ENCODE results near the gene STARD9.
"Not testable (repeated sequence)": the region's sequence is repeated elsewhere in the genome, so short reads cannot be mapped to it uniquely, and the experiment has no call there.

The STARD9 gene

DNA sequence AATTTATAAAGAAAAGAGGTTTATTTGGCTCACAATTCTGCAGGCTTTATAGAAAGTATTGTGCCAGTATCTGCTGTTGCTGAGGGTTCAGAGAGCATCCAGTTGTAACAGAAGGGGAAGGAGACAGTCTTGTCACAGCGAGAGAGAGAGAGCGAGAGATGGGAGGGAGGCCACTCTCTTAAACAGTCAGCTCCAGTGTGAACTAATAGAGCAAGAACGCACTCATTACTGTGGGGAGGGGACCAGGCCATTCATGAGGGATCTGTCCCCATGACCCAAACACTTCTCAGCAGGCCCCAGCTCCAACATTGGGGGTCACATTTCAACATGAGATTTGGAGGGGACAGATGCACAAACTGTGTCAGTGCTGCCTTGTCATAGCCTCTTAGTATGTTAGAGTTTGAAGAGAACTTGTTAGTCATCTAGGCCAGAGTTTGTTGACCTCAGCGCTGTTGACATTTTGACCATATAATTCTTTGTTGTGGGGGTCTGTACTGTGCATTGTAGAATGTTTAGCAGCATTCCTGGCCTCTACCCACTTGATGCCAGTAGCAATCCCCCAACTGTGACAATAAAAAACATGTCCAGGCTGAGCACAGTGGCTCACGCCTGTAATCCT is 15.3 kb downstream of the STARD9 start:
- no peak for DNase-seq

DNA sequence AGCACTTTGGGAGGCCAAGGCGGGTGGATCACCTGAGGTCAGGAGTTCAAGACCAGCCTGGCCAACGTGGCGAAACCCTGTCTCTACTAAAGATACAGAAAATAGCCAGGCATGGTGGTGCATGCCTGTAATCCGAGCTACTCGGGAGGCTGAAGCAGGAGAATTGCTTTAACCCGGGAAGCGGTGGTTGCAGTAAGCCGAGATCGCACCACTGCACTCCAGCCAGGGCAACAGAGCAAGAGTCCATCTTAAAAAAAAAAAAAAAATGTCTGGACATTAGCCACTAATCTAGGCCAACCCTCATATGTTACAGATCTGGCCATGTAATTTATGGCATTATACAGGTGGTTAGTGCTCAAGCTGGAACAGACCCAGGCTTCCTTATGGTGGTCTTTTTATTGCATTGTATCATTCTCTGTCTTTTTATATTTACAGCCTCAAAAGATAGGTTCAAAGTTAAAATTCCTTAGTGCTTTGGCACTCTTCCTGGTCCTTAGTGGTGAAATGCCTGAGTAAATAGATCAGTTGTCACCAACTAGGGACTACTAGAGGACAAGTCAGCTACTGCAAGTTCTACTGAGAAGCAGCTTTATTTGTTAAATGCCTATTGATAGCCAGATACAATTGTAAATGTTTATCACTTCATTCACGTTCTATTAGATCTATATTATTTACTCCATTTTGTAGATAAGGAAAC is 16.0 kb downstream of the STARD9 start:
- no peak for DNase-seq

DNA sequence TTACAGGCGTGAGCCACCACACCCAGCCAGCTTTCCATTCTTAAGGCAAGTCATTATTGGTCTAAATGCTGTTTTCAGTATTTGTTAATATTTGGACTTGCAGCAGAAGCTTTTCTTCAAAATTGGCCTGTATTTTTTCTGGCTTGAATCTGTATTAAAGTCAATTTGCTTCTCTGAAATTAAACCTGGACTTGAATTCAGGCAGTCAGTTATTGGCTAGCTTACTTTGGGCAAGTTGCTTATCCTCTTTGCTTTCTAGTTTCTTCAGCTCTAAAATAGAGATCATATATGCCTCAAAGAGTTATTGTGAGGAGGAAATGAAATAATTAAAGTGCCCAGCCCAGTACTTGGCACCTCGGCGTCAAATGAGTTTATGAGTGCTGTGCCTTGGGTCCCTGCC is 17.3 kb downstream of the STARD9 start:
- DNase-seq: no peak

DNA sequence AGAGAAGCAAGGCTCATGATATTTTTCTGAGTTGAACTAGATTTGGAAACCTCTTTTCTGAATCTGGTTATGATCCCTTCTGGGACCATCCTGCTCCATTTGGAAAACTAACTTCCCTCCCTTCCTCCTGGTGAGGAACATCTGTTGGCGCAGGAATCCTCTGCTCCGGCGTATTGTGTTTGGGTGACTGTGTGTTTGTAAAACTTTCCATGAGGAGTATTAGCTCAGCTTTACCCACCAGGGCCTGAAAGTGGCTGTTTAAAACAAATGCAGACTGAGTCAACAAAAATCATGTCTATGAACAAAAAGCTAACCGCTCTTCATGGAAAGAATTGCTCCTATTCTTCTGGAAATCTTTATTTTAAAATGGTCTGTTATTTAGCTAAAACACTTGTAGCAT is 17.7 kb downstream of the STARD9 start:
- no peak for DNase-seq

DNA sequence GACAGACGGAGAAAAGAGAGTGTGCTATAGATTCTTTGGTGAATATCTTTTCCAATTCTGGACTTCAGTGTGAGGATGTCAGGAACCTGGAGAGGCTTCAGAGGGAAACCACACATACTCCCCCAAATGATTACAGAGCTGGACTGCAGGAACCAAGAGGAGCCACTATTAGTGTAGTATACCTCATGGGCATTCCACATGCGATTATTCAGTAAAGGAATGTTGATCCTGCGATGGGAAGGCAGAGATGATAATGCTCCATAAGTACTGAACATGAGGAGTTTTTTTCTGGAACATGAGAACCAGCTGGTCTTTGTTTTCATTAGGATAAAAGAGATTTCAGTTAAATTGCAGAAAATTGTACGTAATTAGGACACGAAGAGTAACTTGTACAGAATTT is 18.7 kb downstream of the STARD9 start:
- no peak for DNase-seq

DNA sequence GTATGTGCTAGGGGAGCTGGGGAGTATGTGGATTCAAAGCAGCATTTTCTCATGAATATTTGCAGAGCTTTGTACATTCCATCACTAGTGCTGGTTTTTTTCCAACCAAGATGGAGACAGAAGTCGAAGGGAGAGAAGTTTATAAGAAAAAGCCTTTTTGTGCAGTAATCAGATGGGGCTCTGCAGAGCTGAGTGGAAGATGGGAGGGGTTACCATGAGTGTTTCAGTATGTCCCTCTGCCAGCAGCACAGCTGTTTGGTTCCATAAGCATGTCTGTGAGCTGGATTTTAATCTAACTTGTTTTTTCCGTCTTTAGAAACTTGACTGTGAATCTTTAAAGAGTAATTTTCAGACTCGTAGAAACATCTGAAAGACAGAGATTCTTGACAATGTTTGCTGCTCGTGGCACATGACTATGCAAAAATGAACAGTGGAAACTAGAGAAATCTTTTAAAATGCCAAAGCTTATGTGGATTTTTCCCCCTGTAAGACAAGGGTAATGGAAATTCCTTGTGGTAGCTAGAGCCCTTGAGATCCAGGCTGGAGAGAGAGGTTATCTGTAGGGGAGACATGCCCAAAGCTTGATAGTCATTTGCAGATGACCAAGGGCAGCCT is 20.3 kb downstream of the STARD9 start:
- DNase-seq: no peak

DNA sequence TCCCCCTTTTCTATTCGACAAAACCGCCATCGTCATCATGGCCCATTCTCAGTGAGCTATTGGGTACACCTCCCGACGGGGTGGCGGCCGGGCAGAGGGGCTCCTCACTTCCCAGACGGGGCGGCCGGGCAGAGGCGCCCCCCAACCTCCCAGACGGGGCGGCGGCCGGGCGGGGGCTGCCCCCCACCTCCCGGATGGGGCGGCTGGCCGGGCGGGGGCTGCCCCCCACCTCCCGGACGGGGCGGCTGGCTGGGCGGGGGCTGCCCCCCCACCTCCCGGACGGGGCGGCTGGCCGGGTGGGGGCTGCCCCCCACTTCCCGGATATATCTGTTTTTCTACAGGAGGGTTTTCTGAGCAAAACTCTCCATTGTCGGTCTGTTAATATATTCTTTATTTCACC is 25.9 kb downstream of the STARD9 start:
- DNase-seq: not testable (repeated sequence)

DNA sequence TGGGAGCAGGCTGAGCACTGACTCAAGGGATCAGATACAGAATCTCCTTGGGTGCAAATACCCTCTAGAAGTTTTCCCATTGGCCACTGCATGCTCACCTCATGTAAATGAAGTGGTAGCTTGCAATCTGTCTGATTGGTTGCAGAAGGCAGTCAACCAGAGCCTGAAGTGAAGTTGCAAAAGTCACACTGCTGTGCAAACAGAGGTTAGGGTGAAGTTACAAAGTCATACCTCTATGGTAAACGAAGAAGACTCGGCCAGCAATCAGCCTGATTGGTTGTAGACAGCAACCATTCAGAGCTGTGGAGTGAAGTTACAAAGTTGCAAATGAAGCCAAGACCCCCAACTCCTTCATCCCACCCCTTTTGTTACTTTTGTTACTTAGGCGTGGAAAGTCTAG is 27.1 kb downstream of the STARD9 start:
- no peak for DNase-seq

DNA sequence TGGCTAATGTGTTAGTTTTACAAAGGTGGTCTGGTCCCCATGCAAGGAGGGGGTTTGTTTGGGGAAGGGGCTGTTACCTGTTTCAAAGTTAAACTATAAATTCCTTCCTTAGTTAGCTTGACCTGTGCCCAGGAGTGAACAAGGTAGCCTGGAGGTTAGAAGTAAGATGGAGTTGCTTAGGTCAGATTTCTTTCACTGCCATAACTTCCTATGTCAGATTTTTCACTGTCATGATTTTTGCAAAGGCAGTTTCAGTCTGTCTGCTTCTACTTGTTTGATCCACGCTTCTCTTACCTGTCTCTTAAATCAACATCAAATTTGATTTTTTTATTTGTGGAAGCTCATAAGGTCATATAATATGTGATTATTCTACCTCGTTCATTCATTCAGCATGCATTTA is 28.6 kb downstream of the STARD9 start:
- DNase-seq: no peak

DNA sequence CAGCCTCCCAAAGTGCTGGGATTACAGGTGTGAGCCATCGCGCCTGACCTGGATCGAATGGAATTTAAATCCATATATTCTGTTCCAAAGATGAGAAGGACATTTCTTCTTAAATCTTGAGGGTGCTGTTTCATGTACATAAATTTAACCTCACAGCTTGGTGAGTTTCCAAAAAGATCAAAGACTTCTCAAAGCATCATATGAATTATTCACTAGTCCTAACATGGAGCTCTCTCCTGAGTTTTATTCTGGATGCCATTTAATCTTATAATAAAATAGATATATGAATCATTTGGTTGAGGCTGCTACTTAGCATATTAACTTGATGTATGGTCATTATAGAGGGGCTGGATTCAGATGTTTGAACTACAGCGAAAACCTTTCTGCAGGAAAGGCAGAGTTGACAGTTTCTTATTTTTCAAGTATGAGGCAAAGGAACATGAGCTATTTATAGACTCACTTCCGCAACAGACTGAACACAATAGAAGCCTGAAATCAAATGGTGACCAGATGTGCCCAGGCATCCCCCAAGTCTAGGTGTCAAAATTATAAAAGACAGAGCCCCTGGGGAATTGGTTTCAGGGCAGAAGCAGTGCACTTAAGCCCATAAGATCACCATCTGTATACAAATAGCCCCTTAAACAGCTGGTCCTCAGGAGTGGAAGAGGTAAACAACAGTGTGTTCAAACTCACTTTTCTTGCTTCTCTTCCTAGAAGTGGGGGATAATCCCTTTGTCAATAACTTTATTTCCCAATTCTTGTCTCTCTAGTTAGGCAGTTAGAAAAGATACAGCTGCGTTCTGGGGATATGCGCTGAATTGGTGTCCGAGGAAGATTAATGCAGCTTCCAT is 29.7 kb downstream of the STARD9 start:
- no peak for DNase-seq

DNA sequence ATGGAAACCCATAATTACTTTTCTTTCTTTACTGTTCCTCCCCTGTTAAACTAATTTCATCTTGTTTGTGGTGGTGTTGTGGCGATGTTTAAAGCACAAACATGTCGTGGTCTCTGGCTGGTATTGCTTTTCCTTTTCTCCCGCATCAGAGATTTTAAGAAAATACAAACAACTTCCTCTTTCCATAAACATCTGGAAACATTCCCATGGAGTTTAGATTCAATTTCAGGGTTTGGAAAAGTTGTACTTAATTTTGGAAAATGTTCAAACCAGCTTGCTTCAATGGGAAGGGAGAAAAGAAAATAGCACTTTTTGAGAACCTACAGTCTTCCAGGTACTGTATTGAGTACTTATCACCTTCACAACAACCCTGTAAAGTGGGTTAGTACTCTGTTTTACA is 30.4 kb downstream of the STARD9 start:
- DNase-seq: no peak

DNA sequence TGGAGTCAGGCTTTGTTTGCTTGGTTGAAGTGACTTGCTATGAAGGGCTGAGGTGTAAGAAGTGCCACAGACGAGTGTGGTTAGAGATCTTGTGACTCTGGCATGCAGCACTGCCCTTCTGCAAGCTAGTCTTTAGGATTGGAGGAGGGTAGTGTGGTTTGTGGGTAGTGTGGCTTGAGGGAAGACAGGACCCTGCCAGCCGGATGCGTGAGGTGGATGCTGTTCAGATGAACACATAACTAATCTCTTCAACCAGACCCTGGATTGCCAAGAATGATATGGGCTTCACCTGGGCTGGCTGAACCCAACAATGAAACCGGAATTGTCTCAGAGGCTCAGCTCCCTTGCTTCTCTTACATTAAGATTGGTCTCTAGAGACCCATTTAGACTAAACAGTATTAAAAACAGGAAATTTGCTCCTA is 32.7 kb downstream of the STARD9 start:
- DNase-seq: no peak

DNA sequence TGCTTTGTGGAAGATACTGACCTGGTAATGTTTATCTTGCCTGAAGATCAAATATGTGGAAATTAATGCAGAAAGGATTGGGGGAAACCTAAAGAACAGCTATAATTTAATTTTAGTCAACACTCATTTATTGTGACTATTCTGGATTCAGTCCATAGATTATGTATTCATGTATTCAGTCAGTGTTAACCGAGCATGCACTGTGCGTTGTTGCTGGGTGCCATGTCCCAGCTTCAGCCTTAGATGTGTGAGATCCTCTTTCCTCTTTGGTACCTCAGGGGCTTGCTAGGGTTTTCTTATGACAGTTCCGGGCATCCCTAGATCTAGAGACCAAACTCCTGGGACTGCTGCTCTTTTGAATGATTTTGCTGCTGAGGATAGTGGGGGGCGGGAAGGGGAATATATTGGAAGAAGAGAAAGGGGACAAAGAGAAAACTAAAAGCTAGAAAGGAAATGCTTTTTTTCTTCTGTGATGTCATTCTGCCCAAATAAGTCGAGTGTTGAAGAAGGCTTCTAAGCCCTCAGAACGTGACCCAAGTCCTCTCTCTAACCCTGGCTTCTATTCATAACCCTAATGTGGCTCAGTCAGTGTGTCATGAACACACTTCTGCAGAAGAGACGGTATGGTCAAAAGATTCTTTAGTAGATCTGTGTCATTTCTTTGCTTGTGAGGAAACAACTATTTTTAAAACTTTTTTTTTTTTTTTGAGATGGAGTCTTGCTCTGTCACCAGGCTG is 33.5 kb downstream of the STARD9 start:
- no peak for DNase-seq

DNA sequence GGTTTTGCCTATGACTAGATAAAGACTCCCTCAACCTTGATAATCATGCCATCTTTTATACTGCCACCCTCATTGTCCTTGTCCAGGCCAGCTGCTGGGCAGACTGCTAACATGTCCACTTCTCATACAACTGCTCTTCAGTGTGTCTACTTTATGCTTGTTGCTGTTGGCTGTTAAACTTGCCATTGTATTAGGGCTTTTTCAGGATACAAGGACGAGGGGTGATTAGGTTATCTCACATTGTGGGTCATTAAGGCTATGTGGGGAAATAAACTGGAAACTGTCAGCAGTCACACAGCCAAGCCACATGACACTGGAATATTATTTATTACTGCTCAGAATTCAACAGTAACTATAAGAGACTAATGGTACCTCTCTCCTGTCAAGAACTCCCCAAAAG is 36.1 kb downstream of the STARD9 start:
- no peak for DNase-seq

DNA sequence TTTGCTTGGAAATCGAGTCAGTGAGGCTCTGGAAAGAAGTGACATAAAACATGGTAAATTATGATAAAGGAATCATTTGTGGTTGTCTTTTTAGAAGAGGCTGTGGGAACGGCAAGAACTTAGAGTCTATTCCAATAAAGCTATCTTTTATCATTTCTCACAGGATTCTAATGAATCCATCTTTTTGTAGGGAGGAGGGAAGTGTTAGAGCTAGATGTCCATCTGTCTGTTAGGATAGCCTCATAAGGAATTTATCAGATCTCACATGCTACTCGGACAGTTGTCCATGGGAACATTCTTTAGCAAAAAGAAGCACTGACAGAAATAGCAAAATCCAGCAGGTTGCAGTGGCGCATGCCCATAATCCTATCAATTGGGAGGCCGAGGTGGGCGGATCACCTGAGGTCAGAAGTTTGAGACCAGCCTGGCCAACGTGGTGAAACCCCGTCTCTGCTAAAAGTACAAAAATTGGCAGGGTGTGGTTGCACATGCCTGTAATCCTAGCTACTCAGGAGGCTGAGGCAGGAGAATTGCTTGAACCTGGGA is 37.0 kb downstream of the STARD9 start:
- no peak for DNase-seq

DNA sequence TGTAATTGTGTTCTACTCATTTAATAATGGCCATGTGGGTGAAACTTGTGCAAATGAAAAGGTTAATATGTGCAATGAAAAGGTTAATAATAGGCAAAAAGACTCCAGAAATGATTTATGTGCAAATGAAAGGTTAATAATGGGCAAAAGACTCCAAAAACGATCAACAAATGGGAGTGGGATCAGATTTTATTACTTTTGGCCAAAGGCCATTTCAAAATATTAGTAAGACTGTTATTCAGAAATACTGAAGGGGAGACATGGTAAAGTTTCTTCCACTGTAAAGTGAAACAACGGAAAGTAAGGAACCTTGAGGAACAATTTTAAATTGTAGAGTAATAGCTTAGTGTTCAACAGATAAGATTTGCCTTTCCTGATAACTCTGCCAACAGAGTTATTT is 40.7 kb downstream of the STARD9 start:
- DNase-seq: no peak

DNA sequence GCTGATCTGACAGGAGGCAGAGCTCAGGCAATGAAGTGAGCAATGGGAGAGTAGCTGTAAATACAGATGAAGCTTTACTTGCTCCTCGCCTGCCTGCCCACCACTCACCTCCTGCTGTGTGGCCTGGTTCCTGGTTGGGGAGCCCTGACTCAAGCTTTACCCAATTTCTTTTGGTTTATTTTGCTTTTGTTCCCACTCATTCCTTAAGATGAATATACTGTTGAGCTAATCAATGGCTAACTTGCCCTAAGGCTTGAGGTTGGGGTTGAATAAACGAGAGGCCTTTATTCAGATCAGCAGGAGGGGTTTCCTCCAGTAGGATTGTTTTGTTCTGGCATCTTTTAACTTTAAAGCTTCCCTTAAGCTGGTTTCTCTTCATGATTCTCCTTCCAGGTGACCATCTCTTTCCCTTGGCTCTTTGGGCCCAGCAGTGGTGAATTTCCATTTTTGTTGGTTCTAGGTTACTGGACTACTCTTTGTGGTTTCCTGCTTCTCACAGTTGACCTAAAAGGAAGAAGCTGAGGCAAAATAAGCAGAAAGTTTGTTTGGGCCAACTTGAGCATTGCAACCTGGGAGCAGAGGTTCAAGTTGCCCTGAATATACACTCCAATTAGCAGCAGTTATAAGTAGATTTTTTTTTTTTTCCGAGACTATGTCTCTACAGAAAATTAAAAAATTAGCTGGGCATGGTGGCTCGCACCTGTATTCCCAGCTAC is 44.4 kb downstream of the STARD9 start:
- no peak for DNase-seq

DNA sequence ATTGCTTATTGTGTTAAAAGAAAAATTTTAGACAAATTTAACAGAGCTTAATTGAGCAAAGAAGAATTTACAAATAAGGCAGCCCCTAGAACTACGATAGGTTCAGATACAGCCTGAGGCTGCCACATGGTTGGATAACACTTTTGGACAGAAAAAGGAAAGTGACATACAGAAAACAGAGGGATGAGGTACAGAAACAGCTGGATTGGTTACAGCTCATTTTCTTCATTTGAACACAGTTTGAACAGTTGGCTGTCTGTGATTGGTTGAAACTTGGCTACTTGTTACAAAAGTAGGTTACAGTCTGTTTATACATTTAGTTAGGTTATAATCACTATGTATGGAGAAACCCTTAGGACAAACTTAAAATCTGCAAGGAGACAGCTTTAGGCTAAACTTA is 46.0 kb downstream of the STARD9 start:
- DNase-seq: no peak

DNA sequence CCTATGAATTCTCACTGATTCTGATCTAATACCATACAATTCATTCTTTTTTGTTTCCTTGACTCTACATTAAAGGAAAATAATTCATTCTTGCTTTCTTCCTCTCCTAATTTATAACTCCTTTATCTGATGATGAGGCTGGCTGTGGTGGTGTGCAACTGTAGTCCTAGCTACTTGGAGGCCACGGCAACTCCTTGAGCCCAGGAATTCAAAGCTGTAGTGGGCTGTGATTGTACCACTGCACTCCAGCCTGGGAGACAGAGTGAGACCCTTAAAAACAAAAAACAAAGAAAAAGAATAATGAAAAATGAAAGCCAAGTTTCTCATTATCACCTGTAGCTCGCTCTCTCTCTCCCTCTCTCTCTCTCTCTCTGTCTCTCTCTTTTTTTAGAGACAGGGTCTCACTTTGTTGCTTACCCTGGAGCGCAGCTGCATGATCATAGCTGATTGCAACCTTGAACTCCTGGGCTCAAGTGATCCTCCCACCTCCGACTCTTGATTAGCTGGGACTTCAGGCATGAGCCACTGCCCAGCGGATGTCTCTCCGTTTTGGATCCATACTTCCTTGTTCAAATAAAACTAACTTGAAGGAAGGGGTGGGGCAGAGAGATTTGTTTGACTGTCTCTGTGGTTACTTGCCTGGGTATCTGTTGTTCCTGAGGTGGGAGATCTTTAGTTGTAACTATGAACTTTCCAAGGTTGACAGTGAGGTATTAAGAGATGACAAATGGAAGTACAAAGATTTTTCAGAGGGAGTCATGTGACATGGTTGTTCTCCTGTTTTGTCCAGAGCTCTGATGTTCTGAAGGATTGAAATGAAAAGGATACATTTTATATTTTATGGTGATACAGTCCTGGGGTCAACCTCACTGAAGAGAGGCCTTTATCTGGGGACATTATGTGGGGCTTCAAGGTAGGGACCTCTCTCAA is 46.9 kb downstream of the STARD9 start:
- no peak for DNase-seq

DNA sequence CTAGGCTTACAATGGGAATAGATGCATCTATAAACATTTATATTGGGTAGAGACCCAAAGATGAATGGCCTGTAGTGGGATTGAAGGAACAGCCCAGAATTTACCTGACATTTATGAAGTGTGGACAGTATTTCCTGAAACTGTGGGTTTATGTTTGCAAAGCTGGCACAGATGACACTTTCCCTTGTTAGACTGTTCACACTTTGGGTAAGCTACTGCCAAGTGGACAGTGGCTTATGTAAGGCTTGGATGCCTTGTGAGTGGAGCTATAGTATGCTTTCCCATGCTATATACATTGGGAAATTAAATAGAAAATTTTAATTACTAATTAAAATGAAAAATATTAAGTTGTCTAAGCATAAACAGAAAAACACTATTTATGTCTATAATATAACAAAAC is 48.5 kb downstream of the STARD9 start:
- DNase-seq: no peak

DNA sequence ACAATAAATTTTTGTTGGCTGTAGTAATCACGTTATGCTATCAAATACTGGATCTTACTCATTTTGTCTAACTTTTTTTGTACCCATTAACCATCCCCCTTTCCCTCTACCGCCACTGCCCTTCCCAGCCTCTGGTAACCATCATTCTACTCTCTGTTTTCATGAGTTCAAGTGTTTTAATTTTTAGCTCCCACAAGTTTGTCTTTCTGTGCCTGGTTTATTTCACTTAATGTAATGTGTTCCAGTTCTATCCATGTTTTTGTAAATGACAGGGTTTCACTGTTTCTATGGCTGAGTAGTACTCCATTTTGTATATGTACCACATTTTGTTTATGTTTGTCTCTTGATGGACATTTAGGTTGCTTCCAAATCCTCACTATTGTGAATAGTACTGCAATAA is 52.1 kb downstream of the STARD9 start:
- no peak for DNase-seq
